Loucy (cell line): Measurements from ENCODE around the gene ECEL1.

Source experiments
- H2AFZ ChIP-seq: fragments of 200-600 bp; sonication (generic); 2 replicates; pipeline ENCODE4 v1.6.0; 2016; ENCODE audit warnings: antibody characterized with exemption, mild to moderate bottlenecking, low read length, moderate library complexity
- H3F3A ChIP-seq: fragments of 200-600 bp; 2 replicates; pipeline ENCODE4 v1.6.0; 2016; ENCODE audit warnings: antibody characterized with exemption, low read depth, mild to moderate bottlenecking
- H3K27me3 ChIP-seq: fragments of 200-600 bp; sonication (generic); 2 replicates; pipeline ENCODE4 v1.6.1; 2014; ENCODE audit warnings: low read length, mild to moderate bottlenecking; ENCODE audit not compliant: insufficient read depth, poor library complexity, severe bottlenecking
- H3K36me3 ChIP-seq: fragments of 200-600 bp; sonication (generic); 2 replicates; pipeline ENCODE4 v1.6.1; 2016; ENCODE audit warnings: low read length; ENCODE audit not compliant: insufficient read depth
- H3K4me1 ChIP-seq: fragments of 200-600 bp; sonication (generic); 2 replicates; pipeline ENCODE4 v1.5.1; 2014; ENCODE audit warnings: low read length, mild to moderate bottlenecking; ENCODE audit not compliant: insufficient read depth, poor library complexity, severe bottlenecking
- H3K4me2 ChIP-seq: fragments of 200-600 bp; sonication (generic); 2 replicates; pipeline ENCODE4 v1.6.0; 2014; ENCODE audit warnings: antibody characterized with exemption, low read length, low read depth, mild to moderate bottlenecking; ENCODE audit not compliant: poor library complexity, severe bottlenecking
- H3K4me3 ChIP-seq: fragments of 200-600 bp; sonication (generic); 2 replicates; pipeline ENCODE4 v1.5.1; 2014; ENCODE audit warnings: low read length, mild to moderate bottlenecking, mixed read lengths; ENCODE audit not compliant: poor library complexity, severe bottlenecking
- H3K79me2 ChIP-seq: fragments of 200-600 bp; sonication (generic); 2 replicates; pipeline ENCODE4 v1.6.1; 2014; ENCODE audit warnings: low read length; ENCODE audit not compliant: insufficient read depth
- H3K9ac ChIP-seq: fragments of 200-600 bp; sonication (generic); 2 replicates; pipeline ENCODE4 v1.6.0; 2014; ENCODE audit warnings: mild to moderate bottlenecking, low read depth, low read length, moderate library complexity; ENCODE audit not compliant: poor library complexity, severe bottlenecking
- H3K9me2 ChIP-seq: fragments of 200-600 bp; sonication (generic); replicated peaks from 2 replicates; pipeline ENCODE4 v1.6.1; 2016; ENCODE audit warnings: low read depth, low read length, mixed read lengths
- H3K9me3 ChIP-seq: fragments of 200-600 bp; sonication (generic); 2 replicates; pipeline ENCODE4 v1.6.1; 2014; ENCODE audit warnings: mild to moderate bottlenecking, antibody characterized with exemption, low read length, low read depth; ENCODE audit not compliant: insufficient read depth
- H4K20me1 ChIP-seq: fragments of 200-600 bp; sonication (generic); 2 replicates; pipeline ENCODE4 v1.6.0; 2014; ENCODE audit warnings: antibody characterized with exemption, low read length, mild to moderate bottlenecking; ENCODE audit not compliant: insufficient read depth, poor library complexity, severe bottlenecking
- EZH2phosphoT487 ChIP-seq: fragments of 200-600 bp; IDR thresholded peaks from 2 replicates; pipeline ENCODE4 v1.6.1; 2018; ENCODE audit warnings: antibody characterized with exemption, mild to moderate bottlenecking, moderate library complexity, borderline replicate concordance
- TF ChIP-seq, protein P1 (sequence below): fragments of 200-600 bp; sonication (generic); conservative IDR thresholded peaks from 2 replicates; pipeline ENCODE4 v1.5.1; 2014; ENCODE audit warnings: mild to moderate bottlenecking, antibody characterized with exemption, low read length

ECEL1 gene

GRCh38 chr2:232528746-232529460 lies 41.3 kb upstream of the ECEL1 start:
- Histone ChIP-seq H3F3A (no peaks in the 10 kb centered on the region), H2AFZ (no peak overlapping the region), H3K9ac (no peak overlapping the region), H3K9me3 (no peaks in the 10 kb centered on the region), H3K4me1 (peaks cover 7% of the 10 kb centered on the region), H3K4me3 (no peak overlapping the region), H3K36me3 (no peaks in the 10 kb centered on the region), H3K27me3 (no peaks in the 10 kb centered on the region), H3K79me2 (no peaks in the 10 kb centered on the region), H4K20me1 (no peaks in the 10 kb centered on the region), H3K9me2 (no peaks in the 10 kb centered on the region), H3K4me2 (peak overlapping the region; percentile 32)
- TF ChIP-seq, protein P1, sequence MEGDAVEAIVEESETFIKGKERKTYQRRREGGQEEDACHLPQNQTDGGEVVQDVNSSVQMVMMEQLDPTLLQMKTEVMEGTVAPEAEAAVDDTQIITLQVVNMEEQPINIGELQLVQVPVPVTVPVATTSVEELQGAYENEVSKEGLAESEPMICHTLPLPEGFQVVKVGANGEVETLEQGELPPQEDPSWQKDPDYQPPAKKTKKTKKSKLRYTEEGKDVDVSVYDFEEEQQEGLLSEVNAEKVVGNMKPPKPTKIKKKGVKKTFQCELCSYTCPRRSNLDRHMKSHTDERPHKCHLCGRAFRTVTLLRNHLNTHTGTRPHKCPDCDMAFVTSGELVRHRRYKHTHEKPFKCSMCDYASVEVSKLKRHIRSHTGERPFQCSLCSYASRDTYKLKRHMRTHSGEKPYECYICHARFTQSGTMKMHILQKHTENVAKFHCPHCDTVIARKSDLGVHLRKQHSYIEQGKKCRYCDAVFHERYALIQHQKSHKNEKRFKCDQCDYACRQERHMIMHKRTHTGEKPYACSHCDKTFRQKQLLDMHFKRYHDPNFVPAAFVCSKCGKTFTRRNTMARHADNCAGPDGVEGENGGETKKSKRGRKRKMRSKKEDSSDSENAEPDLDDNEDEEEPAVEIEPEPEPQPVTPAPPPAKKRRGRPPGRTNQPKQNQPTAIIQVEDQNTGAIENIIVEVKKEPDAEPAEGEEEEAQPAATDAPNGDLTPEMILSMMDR = no peak
- no peak for TF ChIP-seq EZH2phosphoT487

DNA sequence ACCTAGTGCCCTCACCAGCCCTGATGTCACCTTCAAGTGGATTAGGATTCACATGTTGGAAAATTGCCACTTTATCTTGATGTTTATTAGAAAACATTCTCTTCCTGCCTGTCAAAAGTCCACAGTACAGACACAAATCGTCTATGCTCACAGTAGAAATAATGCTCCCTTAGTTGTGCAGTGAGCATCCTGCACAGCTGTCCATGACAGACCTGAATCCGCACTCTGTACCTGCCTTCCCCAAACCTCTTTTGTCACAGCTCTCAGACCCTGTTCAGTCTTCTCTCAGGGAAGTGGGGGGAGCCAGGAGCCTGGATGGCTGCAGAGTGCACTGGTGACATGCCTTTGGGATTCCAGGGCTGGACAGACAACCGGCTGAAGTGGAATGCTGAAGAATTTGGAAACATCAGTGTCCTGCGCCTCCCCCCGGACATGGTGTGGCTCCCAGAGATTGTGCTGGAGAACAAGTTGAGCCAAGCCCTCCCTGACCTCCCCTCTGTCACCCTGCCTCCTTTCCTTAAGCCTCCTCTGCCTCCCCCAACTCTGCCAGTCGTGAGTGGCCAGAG lies 40.4 kb upstream of the ECEL1 start:
- H3F3A ChIP-seq = no peaks in the 10 kb centered on the region
- no peaks in the 10 kb centered on the region for H3K9me2 ChIP-seq
- TF ChIP-seq, protein P1 = no peak
- no peak for TF ChIP-seq EZH2phosphoT487
- H3K36me3 ChIP-seq = no peaks in the 10 kb centered on the region
- H3K4me2 ChIP-seq = no peak overlapping the region
- no peaks in the 10 kb centered on the region for H3K79me2 ChIP-seq
- no peaks in the 10 kb centered on the region for H3K9me3 ChIP-seq
- no peak overlapping the region for H2AFZ ChIP-seq
- H3K4me1 ChIP-seq = peaks cover 7% of the 10 kb centered on the region
- H3K9ac ChIP-seq = no peak overlapping the region
- H3K27me3 ChIP-seq = no peaks in the 10 kb centered on the region
- no peak overlapping the region for H3K4me3 ChIP-seq
- no peaks in the 10 kb centered on the region for H4K20me1 ChIP-seq

DNA sequence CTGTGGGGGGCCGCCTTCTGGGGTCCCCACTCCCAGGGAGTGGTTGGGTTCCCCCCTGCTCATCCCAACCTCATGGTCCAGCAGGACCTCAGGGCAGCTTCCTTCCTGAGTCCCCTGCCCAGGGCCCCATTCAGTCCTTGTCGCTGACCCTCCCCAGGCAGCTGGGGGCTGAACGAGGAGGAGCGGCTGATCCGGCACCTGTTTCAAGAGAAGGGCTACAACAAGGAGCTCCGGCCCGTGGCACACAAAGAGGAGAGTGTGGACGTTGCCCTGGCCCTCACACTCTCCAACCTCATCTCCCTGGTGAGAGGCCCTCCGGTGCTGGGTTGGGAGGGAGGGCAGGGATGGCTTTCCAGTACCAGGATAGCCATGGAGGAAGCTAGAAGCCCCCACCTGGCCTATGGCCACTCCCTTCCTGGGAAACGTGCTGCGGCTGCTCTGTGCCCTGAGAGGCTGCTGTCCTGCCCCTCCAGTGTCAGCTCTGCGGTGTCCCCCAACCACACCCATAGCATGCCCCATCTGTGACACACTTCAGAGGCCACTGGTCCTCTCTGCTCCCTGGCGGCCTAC lies 38.8 kb upstream of the ECEL1 start:
- peaks cover 7% of the 10 kb centered on the region for H3K4me1 ChIP-seq
- no peak overlapping the region for H2AFZ ChIP-seq
- no peak overlapping the region for H3K4me2 ChIP-seq
- TF ChIP-seq, protein P1 = no peak
- TF ChIP-seq EZH2phosphoT487 = no peak
- no peaks in the 10 kb centered on the region for H3K36me3 ChIP-seq
- no peak overlapping the region for H3K4me3 ChIP-seq
- H3K9me2 ChIP-seq = no peaks in the 10 kb centered on the region
- no peak overlapping the region for H3K9ac ChIP-seq
- no peaks in the 10 kb centered on the region for H4K20me1 ChIP-seq
- no peaks in the 10 kb centered on the region for H3K9me3 ChIP-seq
- H3F3A ChIP-seq = no peaks in the 10 kb centered on the region
- no peaks in the 10 kb centered on the region for H3K27me3 ChIP-seq
- H3K79me2 ChIP-seq = no peaks in the 10 kb centered on the region
